Mammary epithelial cell (primary cell): Measurements from ENCODE around the gene CAPRIN2.

ENCODE experiments used
- CTCF ChIP-seq, 2 donors: IDR thresholded peaks in 1 of 2; conservative IDR thresholded peaks in 1 of 2; 2 replicates each; pipeline ENCODE4 v1.5.1; 2011 to 2012; ENCODE audit warnings: inconsistent platforms in 2 of 2, low read length in 2 of 2, mild to moderate bottlenecking in 2 of 2, control low read depth in 1 of 2, low read depth in 1 of 2; ENCODE audit not compliant: insufficient read depth in 1 of 2; ENCODE audit errors: extremely low read depth in 1 of 2
- EZH2 ChIP-seq: IDR thresholded peaks from 2 replicates; pipeline ENCODE4 v1.6.1; 2012; ENCODE audit warnings: low read length, inconsistent platforms, borderline replicate concordance

- TF ChIP-seq CTCF (conservative IDR thresholded peaks at IDR 0.05 in 1 of 2, IDR thresholded peaks at IDR 0.05 in 1 of 2; ENCODE audit: extremely low read depth in 1 of 2, insufficient read depth in 1 of 2, low read depth in 1 of 2, low read length in 2 of 2) = no peak
- TF ChIP-seq EZH2 = no peak
Measured at GRCh38 chr12:30794020-30794419, 39.3 kb upstream of the CAPRIN2 start.
